HepG2 (cell line): ENCODE results near the gene PACC1. TPM values are rescaled to one million over a fixed set of nuclear protein-coding genes. Genes with fewer than 3 reads are reported as not detected.
A peak's percentile ranks its signal among the peaks of the same experiment; 100 is the strongest.

Source experiments
- ATAC-seq: fragments of 200-7000 bp; cut with Tn5 transposase; 3 replicates; pipeline ENCODE4 v1.9.1; 2020; ENCODE audit warnings: mild to moderate bottlenecking, moderate library complexity
- BruUV-seq: library from RNA; stranded (reverse); fragments of 400-500 nt; replicated peaks from 2 replicates; lab custom pipeline; 2021; lab: Mats Ljungman, UMichigan
- CTCF ChIA-PET: fragments of 300-600 bp; formaldehyde crosslinking; extraction: SDS; loops from one replicate; lab custom pipeline; 2021; ENCODE audit warnings: low total read pairs, inconsistent platforms, low intra/inter-chr PET ratio; lab: Yijun Ruan, JAX
- POLR2A ChIA-PET: fragments of 350-600 bp; sonication (Branson Sonifier 250); formaldehyde crosslinking; loops from one replicate; lab custom pipeline; 2020; ENCODE audit warnings: antibody characterized with exemption, inconsistent platforms; lab: Yijun Ruan, JAX
- DNase-seq: peaks from one replicate; pipeline ENCODE4 v3.0.0-alpha.2; 2015; ENCODE audit warnings: low spot score
- FAIRE-seq: peaks from 3 replicates; lab custom pipeline; 2011; peaks lifted over from hg19 to GRCh38; lab: Jason Lieb, UNC
- H2AFZ ChIP-seq: one replicate; pipeline ENCODE4 v1.6.1; 2011; ENCODE audit warnings: low read length, inconsistent platforms
- H3K27ac ChIP-seq: fragments of 300-600 bp; 3 replicates; pipeline ENCODE4 v1.8.0; 2011; ENCODE audit warnings: mixed run types, mild to moderate bottlenecking, mixed read lengths, low read length, inconsistent platforms; ENCODE audit not compliant: insufficient read depth; ENCODE audit errors: extremely low read length
- H3K27me3 ChIP-seq, 2 experiments: fragments of 200-600 bp in 1 of 2; 2 replicates in 1 of 2; 3 replicates in 1 of 2; pipeline versions ENCODE4 v1.6.0 to v1.8.0; 2011; ENCODE audit warnings: low read length in 2 of 2, mild to moderate bottlenecking in 2 of 2, moderate library complexity in 2 of 2, inconsistent platforms in 1 of 2; ENCODE audit not compliant: insufficient read depth in 2 of 2, control insufficient read depth in 1 of 2
- H3K36me3 ChIP-seq, 2 experiments: fragments of 200-600 bp in 1 of 2; replicated peaks in 1 of 2; 2 replicates in 1 of 2; 3 replicates in 1 of 2; pipeline versions ENCODE4 v1.5.1 to v1.8.0; 2011; ENCODE audit warnings: low read length in 2 of 2, inconsistent platforms in 1 of 2; ENCODE audit not compliant: insufficient read depth in 2 of 2, control insufficient read depth in 1 of 2
- H3K4me1 ChIP-seq: 2 replicates; pipeline ENCODE4 v1.5.1; 2012; ENCODE audit warnings: low read length, inconsistent platforms; ENCODE audit not compliant: insufficient read depth
- H3K4me2 ChIP-seq: 2 replicates; pipeline ENCODE4 v1.6.0; 2011; ENCODE audit warnings: low read depth, low read length, inconsistent platforms
- H3K4me3 ChIP-seq, 3 experiments: fragments of 200-600 bp in 1 of 3; sonication (generic), shearing (Covaris generic) in 1 of 3; replicated peaks in 1 of 3; 2 replicates each; pipeline ENCODE4 v1.5.1; 2011 to 2016; ENCODE audit warnings: low read length in 3 of 3, inconsistent platforms in 2 of 3, low read depth in 2 of 3, mild to moderate bottlenecking in 2 of 3, control low read depth in 1 of 3, mixed read lengths in 1 of 3; ENCODE audit not compliant: insufficient read depth in 1 of 3
- H3K79me2 ChIP-seq: one replicate; pipeline ENCODE4 v1.6.1; 2011; ENCODE audit warnings: low read length, inconsistent platforms; ENCODE audit not compliant: insufficient read depth
- H3K9ac ChIP-seq: 2 replicates; pipeline ENCODE4 v1.6.0; 2011; ENCODE audit warnings: mild to moderate bottlenecking, low read depth, low read length, inconsistent platforms; ENCODE audit not compliant: insufficient read depth
- H3K9me3 ChIP-seq: 2 replicates; pipeline ENCODE4 v1.5.1; 2012; ENCODE audit warnings: mild to moderate bottlenecking, low read length
- H4K20me1 ChIP-seq: 2 replicates; pipeline ENCODE4 v1.6.0; 2011; ENCODE audit warnings: inconsistent platforms, mild to moderate bottlenecking, low read length, moderate library complexity; ENCODE audit not compliant: insufficient read depth
- CEBPB ChIP-seq: IDR thresholded peaks from 2 replicates; pipeline ENCODE4 v1.6.1; 2011; ENCODE audit warnings: low read depth, low read length, improper control_type of control experiment, borderline replicate concordance
- ZNF547 ChIP-seq: sonication (generic); formaldehyde crosslinking; IDR thresholded peaks from 2 replicates; pipeline ENCODE4 v1.5.1; 2020; ENCODE audit warnings: mild to moderate bottlenecking, missing genetic modification reagents
- ZNF737 ChIP-seq: sonication (generic); formaldehyde crosslinking; IDR thresholded peaks from 2 replicates; pipeline ENCODE4 v1.5.0; 2020; ENCODE audit warnings: missing genetic modification reagents, mild to moderate bottlenecking, borderline replicate concordance
- ZNF768 ChIP-seq: sonication (generic); formaldehyde crosslinking; IDR thresholded peaks from 2 replicates; pipeline ENCODE4 v1.4.0; 2020; ENCODE audit warnings: missing genetic modification reagents
- WGBS: methylation state at CpG from one replicate; pipeline ENCODE4 v1.1.6; 2017; ENCODE audit warnings: low lambda C conversion rate; 5-methylcytosine and 5-hydroxymethylcytosine counted together
- in situ Hi-C: cut with HindIII; loops from 2 replicates; pipeline ENCODE4 v1.10.0; 2017; ENCODE audit warnings: low pct_unique_long_range_greater_than_20kb; ENCODE audit not compliant: extremely low pct_ligation_motif_present
- intact Hi-C: fragments of 100-400 bp; cut with micrococcal nuclease; formaldehyde crosslinking; loops from one replicate; pipeline ENCODE4 v1.10.0; 2022; ENCODE audit not compliant: unreplicated experiment
- polyA plus RNA-seq, 8 experiments: library from polyadenylated mRNA; depleted of rRNA in 3 of 8; stranded (reverse) in 7 of 8; unstranded in 1 of 8; fragments of >200 nt; fragmentation: Illumina TruSeq in 4 of 8; extraction: Trizol in 4 of 8; gene quantifications; 2 replicates each; pipeline versions ENCODE4 v1.2.1 to v1.2.3, GENCODE V29; 2011 to 2016; ENCODE audit warnings: low read depth in 4 of 8, missing spikeins in 1 of 8, mixed read lengths in 1 of 8; ENCODE audit not compliant: insufficient read depth in 1 of 8
- total RNA-seq, 5 experiments: library from RNA; depleted of rRNA; stranded (reverse); fragments of >200 nt; fragmentation: Illumina TruSeq; extraction: Trizol; gene quantifications; 2 replicates each; pipeline ENCODE4 v1.2.3, GENCODE V29; 2016; ENCODE audit warnings: low read depth in 1 of 5

PACC1 gene
- total and polyA plus RNA-seq, 2 of the 13 experiments (the other 11 are each of a cell fraction or from before 2014, with no cell fraction given) = 9.4 to 10.7 TPM

DNA sequence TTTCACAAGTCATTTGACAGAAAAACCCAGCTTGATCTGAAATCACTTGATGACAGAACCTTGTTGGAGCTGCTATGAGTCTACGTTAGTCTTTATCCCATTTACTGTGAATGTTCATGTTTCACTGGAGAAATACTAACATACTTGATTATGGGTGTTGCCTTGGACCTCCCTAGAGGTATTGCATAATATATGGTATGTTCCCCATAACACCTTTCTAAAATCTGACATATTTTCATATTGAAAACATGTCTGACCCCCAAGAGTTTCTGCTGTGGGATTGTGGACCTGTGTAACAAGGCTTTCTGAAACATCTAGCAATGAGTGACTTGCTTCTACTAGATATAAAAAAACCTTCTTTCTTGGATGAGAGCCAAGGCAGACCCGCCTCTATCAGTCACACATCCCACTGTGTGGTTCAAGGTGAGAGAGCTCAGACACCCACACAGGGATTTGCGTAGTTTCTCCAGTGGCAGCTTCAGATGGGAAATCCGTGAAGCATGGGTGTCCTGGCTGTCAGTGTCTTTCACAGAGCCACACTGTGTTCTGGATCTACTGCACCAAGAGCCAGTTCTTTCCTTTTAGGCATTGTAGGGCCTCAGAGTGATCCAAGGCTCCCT, 22.6 kb upstream of the PACC1 start:
- POLR2A ChIA-PET = no interaction called here
- CTCF ChIA-PET = no interaction called here
- TF ChIP-seq CEBPB (peak; percentile 47), ZNF737 (CRISPR knock-in tag) (no peak)
- peaks cover 17% of the 10 kb centered on the region for H3K4me1 ChIP-seq
- H3K36me3 ChIP-seq = no peaks in the 10 kb centered on the region
- H4K20me1 ChIP-seq = no peaks in the 10 kb centered on the region
- BruUV-seq = no TSS peak
- no peaks in the 10 kb centered on the region for H3K9me3 ChIP-seq
- no peak overlapping the region for H3K27ac ChIP-seq
- intact Hi-C loops = no loop called here
- no peak for ATAC-seq
- 94% methylated on average over 4 of the region's 4 CpGs for WGBS
- no peak overlapping the region for H3K9ac ChIP-seq
- no peak for DNase-seq
- FAIRE-seq = no peak
- in situ Hi-C loops = no loop called here
- H2AFZ ChIP-seq = no peak overlapping the region
- no peak overlapping the region for H3K4me3 ChIP-seq
- H3K4me2 ChIP-seq = no peak overlapping the region
- H3K27me3 ChIP-seq = no peaks in the 10 kb centered on the region; a peak in 1 of 5 replicates
- no peaks in the 10 kb centered on the region for H3K79me2 ChIP-seq

- Histone ChIP-seq H3K27me3 (no peaks in the 10 kb centered on the region; a peak in 1 of 5 replicates), H4K20me1 (no peaks in the 10 kb centered on the region), H2AFZ (no peak overlapping the region), H3K9ac (no peak overlapping the region), H3K36me3 (no peaks in the 10 kb centered on the region), H3K9me3 (no peaks in the 10 kb centered on the region), H3K27ac (no peak overlapping the region), H3K4me3 (no peak overlapping the region), H3K4me1 (peaks cover 36% of the 10 kb centered on the region), H3K79me2 (no peaks in the 10 kb centered on the region), H3K4me2 (no peak overlapping the region)
- intact Hi-C loops = no loop called here
- ChIA-PET CTCF (no interaction called here), POLR2A (no interaction called here)
- ATAC-seq (no peak), FAIRE-seq (no peak), DNase-seq (no peak)
- TF ChIP-seq ZNF768 (CRISPR knock-in tag) = peak; percentile 25; the same call in 1 of the 2 replicates
- TF ChIP-seq ZNF547 (CRISPR knock-in tag) = no peak
- in situ Hi-C loops = no loop called here
- WGBS = 98% methylated on average over 4 of the region's 4 CpGs
- BruUV-seq = no TSS peak
These were observed 20.3 kb upstream of the PACC1 start for GRCh38 chr1:212434992-212435391.
